IMR-90 (cell line): Measurements from ENCODE around the gene PCDHB15. TPM values are rescaled to one million over a fixed set of nuclear protein-coding genes. Genes with fewer than 3 reads are reported as not detected.
"Not testable (repeated sequence)": the region's sequence is repeated elsewhere in the genome, so short reads cannot be mapped to it uniquely, and the experiment has no call there.

Experiments used
- ATAC-seq: fragments of 200-7000 bp; cut with Tn5 transposase; 2 replicates; pipeline ENCODE4 v1.9.1; 2020; ENCODE audit warnings: low read depth, mild to moderate bottlenecking, moderate library complexity
- BruUV-seq: library from RNA; stranded (reverse); fragments of 400-500 nt; replicated peaks from 2 replicates; lab custom pipeline; 2021; lab: Mats Ljungman, UMichigan
- CTCF ChIA-PET: fragments of 300-600 bp; formaldehyde crosslinking; extraction: SDS; loops from one replicate; lab custom pipeline; 2021; ENCODE audit warnings: antibody characterized with exemption; lab: Yijun Ruan, JAX
- POLR2A ChIA-PET: fragments of 300-600 bp; sonication (Branson Sonifier 250); formaldehyde crosslinking; loops from one replicate; lab custom pipeline; 2022; ENCODE audit warnings: antibody characterized with exemption; ENCODE audit not compliant: unreplicated experiment; lab: Charles Lee
- DNase-seq: peaks from one replicate; pipeline ENCODE4 v3.0.0; 2013
- H2AFZ ChIP-seq: replicated peaks from 2 replicates; pipeline ENCODE3; 2013; ENCODE audit warnings: low read length, mild to moderate bottlenecking; ENCODE audit not compliant: poor library complexity
- H2AK5ac ChIP-seq: 2 replicates; pipeline ENCODE4 v1.6.1; 2013; ENCODE audit warnings: low read depth, low read length, inconsistent platforms
- H2AK9ac ChIP-seq: replicated peaks from 2 replicates; pipeline ENCODE3; 2013; ENCODE audit warnings: mild to moderate bottlenecking, low read depth, low read length, moderate library complexity; ENCODE audit not compliant: poor library complexity
- H2BK120ac ChIP-seq: 2 replicates; pipeline ENCODE4 v1.6.1; 2013; ENCODE audit warnings: low read depth, low read length, inconsistent platforms
- H2BK15ac ChIP-seq: 3 replicates; pipeline ENCODE4 v1.6.1; 2013; ENCODE audit warnings: low read depth, low read length, inconsistent platforms
- H2BK20ac ChIP-seq: 2 replicates; pipeline ENCODE4 v1.6.1; 2013; ENCODE audit warnings: low read depth, mild to moderate bottlenecking, inconsistent platforms, low read length, moderate library complexity
- H2BK5ac ChIP-seq: 2 replicates; pipeline ENCODE4 v1.6.1; 2013; ENCODE audit warnings: mild to moderate bottlenecking, low read depth, low read length, inconsistent platforms; ENCODE audit not compliant: poor library complexity, severe bottlenecking
- H3K14ac ChIP-seq: replicated peaks from 2 replicates; pipeline ENCODE4 v1.6.1; 2013; ENCODE audit warnings: low read depth, low read length, inconsistent platforms
- H3K18ac ChIP-seq: 2 replicates; pipeline ENCODE4 v1.6.1; 2013; ENCODE audit warnings: low read depth, low read length, control low read depth
- H3K23ac ChIP-seq: 2 replicates; pipeline ENCODE4 v1.6.1; 2013; ENCODE audit warnings: low read depth, low read length, inconsistent platforms
- H3K27ac ChIP-seq: 2 replicates; pipeline ENCODE4 v1.5.1; 2013; ENCODE audit warnings: mild to moderate bottlenecking, control low read depth, low read length; ENCODE audit not compliant: insufficient read depth
- H3K27me3 ChIP-seq: 2 replicates; pipeline ENCODE4 v1.6.1; 2013; ENCODE audit warnings: low read length; ENCODE audit not compliant: control insufficient read depth, insufficient read depth
- H3K36me3 ChIP-seq: 2 replicates; pipeline ENCODE4 v1.6.1; 2013; ENCODE audit warnings: low read length, mixed read lengths; ENCODE audit not compliant: control insufficient read depth, insufficient read depth
- H3K4ac ChIP-seq: 2 replicates; pipeline ENCODE4 v1.6.1; 2013; ENCODE audit warnings: low read depth, low read length, inconsistent platforms
- H3K4me1 ChIP-seq: 2 replicates; pipeline ENCODE4 v1.6.1; 2013; ENCODE audit warnings: low read length, mixed read lengths; ENCODE audit not compliant: control insufficient read depth, insufficient read depth
- H3K4me2 ChIP-seq: 2 replicates; pipeline ENCODE4 v1.6.1; 2013; ENCODE audit warnings: low read depth, mild to moderate bottlenecking, control low read depth, low read length, moderate library complexity
- H3K4me3 ChIP-seq: 2 replicates; pipeline ENCODE4 v1.5.1; 2013; ENCODE audit warnings: low read depth, mild to moderate bottlenecking, control low read depth, low read length, moderate library complexity; ENCODE audit not compliant: insufficient read depth
- H3K56ac ChIP-seq: 2 replicates; pipeline ENCODE4 v1.6.1; 2013; ENCODE audit warnings: low read length, inconsistent platforms; ENCODE audit not compliant: insufficient read depth; ENCODE audit errors: extremely low read depth
- H3K79me1 ChIP-seq, 2 experiments: 2 replicates each; pipeline ENCODE4 v1.6.1; 2013; ENCODE audit warnings: low read length in 2 of 2, inconsistent platforms in 1 of 2, low read depth in 1 of 2
- H3K9ac ChIP-seq: 2 replicates; pipeline ENCODE4 v1.6.1; 2013; ENCODE audit warnings: low read depth, low read length, control low read depth
- H3K9me1 ChIP-seq: 2 replicates; pipeline ENCODE4 v1.6.1; 2013; ENCODE audit warnings: low read length, inconsistent platforms; ENCODE audit not compliant: insufficient read depth
- H3K9me3 ChIP-seq: 2 replicates; pipeline ENCODE4 v1.6.1; 2013; ENCODE audit warnings: low read length; ENCODE audit not compliant: control insufficient read depth, insufficient read depth
- H4K20me1 ChIP-seq: 2 replicates; pipeline ENCODE4 v1.6.1; 2013; ENCODE audit warnings: low read length, inconsistent platforms; ENCODE audit not compliant: insufficient read depth
- H4K5ac ChIP-seq: 2 replicates; pipeline ENCODE4 v1.6.1; 2013; ENCODE audit warnings: mild to moderate bottlenecking, low read depth, low read length, control low read depth
- H4K8ac ChIP-seq, 2 experiments: 2 replicates each; pipeline ENCODE4 v1.6.1; 2013; ENCODE audit warnings: low read depth in 2 of 2, low read length in 2 of 2, control low read depth in 1 of 2, inconsistent platforms in 1 of 2
- H4K91ac ChIP-seq: 2 replicates; pipeline ENCODE4 v1.6.1; 2013; ENCODE audit warnings: low read depth, low read length, inconsistent platforms; ENCODE audit not compliant: insufficient read depth
- CTCF ChIP-seq: conservative IDR thresholded peaks from 2 replicates; pipeline ENCODE4 v1.5.1; 2012; ENCODE audit warnings: mild to moderate bottlenecking, low read depth, low read length, improper control_type of control experiment
- WGBS, 2 experiments: methylation state at CpG; one replicate each; pipeline versions ENCODE4 v1.1.5 to v1.1.7; 2013; ENCODE audit warnings: missing lambda C conversion rate in 2 of 2; ENCODE audit not compliant: insufficient read length in 1 of 2; ENCODE audit errors: extremely low coverage in 2 of 2; 5-methylcytosine and 5-hydroxymethylcytosine counted together
- dilution Hi-C: fragments of 300-500 bp; cut with HindIII; formaldehyde crosslinking; loops from one replicate; pipeline ENCODE4 v1.14.3; 2018; ENCODE audit warnings: low sequenced_read_pairs; ENCODE audit not compliant: unreplicated experiment
- in situ Hi-C: fragments of 300-500 bp; cut with MboI; formaldehyde crosslinking; loops from 3 replicates; pipeline ENCODE4 v1.14.3; 2019; ENCODE audit warnings: low sequenced_read_pairs, inconsistent platforms, mixed read lengths
- intact Hi-C: fragments of 100-400 bp; cut with micrococcal nuclease; formaldehyde crosslinking; loops from 2 replicates; pipeline ENCODE4 v1.10.0; 2022
- polyA plus RNA-seq, 3 experiments: library from polyadenylated mRNA; depleted of rRNA; stranded (reverse); fragments of >200 nt; gene quantifications; 2 replicates each; pipeline ENCODE4 v1.2.3, GENCODE V29; 2012; ENCODE audit warnings: low replicate concordance in 1 of 3
- total RNA-seq: library from RNA; depleted of rRNA; stranded (reverse); fragments of >200 nt; gene quantifications from 2 replicates; pipeline ENCODE4 v1.2.3, GENCODE V29; 2012

The PCDHB15 gene
- total and polyA plus RNA-seq, 2 of the 4 experiments (the other 2 are of a cell fraction), result 0.17 to 0.18 TPM

DNA sequence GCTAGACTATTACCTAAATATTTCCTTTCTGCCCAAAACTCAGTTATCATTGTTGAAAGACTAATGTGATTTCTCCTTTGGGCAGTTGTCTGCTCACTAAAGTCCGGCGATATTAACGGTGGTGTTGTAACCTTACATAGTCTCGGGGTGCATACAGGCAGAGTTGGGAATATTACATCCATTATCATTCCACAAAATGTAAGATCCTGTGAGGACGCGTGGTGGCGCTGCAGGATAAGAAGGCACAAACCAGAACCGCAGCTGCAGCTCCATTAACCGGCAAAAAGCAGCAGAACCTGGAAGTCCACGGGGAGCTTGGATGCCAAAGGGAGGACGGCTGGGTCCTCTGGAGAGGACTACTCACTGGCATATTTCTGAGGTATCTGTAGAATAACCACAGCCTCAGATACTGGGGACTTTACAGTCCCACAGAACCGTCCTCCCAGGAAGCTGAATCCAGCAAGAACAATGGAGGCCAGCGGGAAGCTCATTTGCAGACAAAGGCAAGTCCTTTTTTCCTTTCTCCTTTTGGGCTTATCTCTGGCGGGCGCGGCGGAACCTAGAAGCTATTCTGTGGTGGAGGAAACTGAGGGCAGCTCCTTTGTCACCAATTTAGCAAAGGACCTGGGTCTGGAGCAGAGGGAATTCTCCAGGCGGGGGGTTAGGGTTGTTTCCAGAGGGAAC lies 31.4 kb upstream of the PCDHB15 start, which contains the start of gene PCDHB13:
TSS of gene PCDHB13 (plus strand) at position 264 of the 684 bp plus-strand sequence. CDS start at position 469, 205 bp downstream.
- H3K56ac ChIP-seq, H2BK120ac ChIP-seq, H4K91ac ChIP-seq, H3K4ac ChIP-seq, H3K9me1 ChIP-seq, H2AFZ ChIP-seq, H3K14ac ChIP-seq, H3K27me3 ChIP-seq, H3K36me3 ChIP-seq, H2BK5ac ChIP-seq, H3K23ac ChIP-seq, H3K4me1 ChIP-seq, in situ Hi-C loops, H4K5ac ChIP-seq, H2AK9ac ChIP-seq, H3K4me2 ChIP-seq, H3K18ac ChIP-seq, H3K27ac ChIP-seq, dilution Hi-C loops, POLR2A ChIA-PET, intact Hi-C loops, H2AK5ac ChIP-seq, H4K20me1 ChIP-seq, H3K79me1 ChIP-seq, H4K8ac ChIP-seq, H2BK15ac ChIP-seq, H2BK20ac ChIP-seq, BruUV-seq, H3K9ac ChIP-seq: not testable (repeated sequence)
- CTCF ChIA-PET, result interaction anchor here (0.7 kb wide), 1 partner anchor 11 kb away, joined by 5 read pairs; no protein-coding TSS in a partner anchor
- H3K9me3 ChIP-seq, result peaks cover 27% of the 10 kb centered on the region; the same call in 1 of the 2 replicates
- WGBS, 2 experiments, result no CpG with 5 or more reads among the region's 18 CpGs
- peak; percentile 20; the same call in 1 of the 2 replicates for TF ChIP-seq CTCF
- ATAC-seq, result peak; percentile 67
- H3K4me3 ChIP-seq, result peak within 1 kb of the TSS; percentile 45; the same call in 1 of the 2 replicates
- DNase-seq, result peak; percentile 19

- H2AK9ac ChIP-seq, H3K4me2 ChIP-seq, H3K79me1 ChIP-seq, POLR2A ChIA-PET, H2BK5ac ChIP-seq, H3K23ac ChIP-seq, H2BK20ac ChIP-seq, H2BK120ac ChIP-seq, H3K18ac ChIP-seq, H3K9ac ChIP-seq, H4K5ac ChIP-seq, H3K4ac ChIP-seq, H3K4me1 ChIP-seq, H3K56ac ChIP-seq, BruUV-seq, H3K14ac ChIP-seq, H3K27ac ChIP-seq, ATAC-seq, H3K36me3 ChIP-seq, DNase-seq, H3K9me1 ChIP-seq, dilution Hi-C loops, H2AK5ac ChIP-seq, intact Hi-C loops, H3K4me3 ChIP-seq, H4K20me1 ChIP-seq, CTCF ChIA-PET, in situ Hi-C loops, H4K91ac ChIP-seq, H3K27me3 ChIP-seq, H4K8ac ChIP-seq, H2AFZ ChIP-seq, H2BK15ac ChIP-seq: not testable (repeated sequence)
- no CpG with 5 or more reads among the region's 12 CpGs for WGBS, 2 experiments
- peaks cover 23% of the 10 kb centered on the region; the same call in 1 of the 2 replicates for H3K9me3 ChIP-seq
Observed at GRCh38 chr5:141214583-141214982, 30.6 kb upstream of the PCDHB15 start.
